Measurements from ENCODE around the gene CCL1.

Gene CCL1

GRCh38 chr17:34354637-34355036, 8.4 kb downstream of the CCL1 start:
- TF ChIP-seq ZFP37 (tag by site-specific recombination; IDR thresholded peaks at IDR 0.05) (no peak), YY1 (tag by site-specific recombination; IDR thresholded peaks at IDR 0.05) (no peak), ZSCAN4 (tag by site-specific recombination; IDR thresholded peaks at IDR 0.05) (no peak), ATF2 (tag by site-specific recombination; IDR thresholded peaks at IDR 0.05; ENCODE audit: low read depth) (no peak), ZNF660 (tag by site-specific recombination; IDR thresholded peaks at IDR 0.05) (no peak), ZNF433 (tag by site-specific recombination; IDR thresholded peaks at IDR 0.05; ENCODE audit: low read depth) (no peak), ZNF555 (tag by site-specific recombination; conservative IDR thresholded peaks at IDR 0.05) (no peak), ZNF132 (tag by site-specific recombination; IDR thresholded peaks at IDR 0.05; ENCODE audit: borderline replicate concordance) (no peak), ZNF76 (tag by site-specific recombination; IDR thresholded peaks at IDR 0.05; ENCODE audit: borderline replicate concordance, low read depth) (no peak), ZNF830 (tag by site-specific recombination; IDR thresholded peaks at IDR 0.05; ENCODE audit: low read depth) (no peak), KLF10 (tag by site-specific recombination; IDR thresholded peaks at IDR 0.05) (no peak)
- Histone ChIP-seq H3K36me3 (ENCODE audit: control insufficient read depth in 2 of 2, insufficient read depth in 1 of 2, low read length in 2 of 2) (no peaks in the 10 kb centered on the region), H3K4me1 (ENCODE audit: control insufficient read depth, insufficient read depth, low read length) (no peaks in the 10 kb centered on the region), H3K9me3 (ENCODE audit: control insufficient read depth, insufficient read depth, low read depth, low read length) (no peaks in the 10 kb centered on the region), H3K27ac (ENCODE audit: extremely low read depth, low read depth, low read length) (no peak overlapping the region), H3K4me3 (ENCODE audit: low read depth, low read length) (no peak overlapping the region)
- ChIA-PET CTCF (interaction anchor here (0.7 to 13.9 kb wide), 7 partner anchors 43 to 427 kb away, joined by 3 to 578 read pairs (median 4); no protein-coding TSS in a partner anchor), POLR2A (no interaction called here)

- POLR2A ChIA-PET: no interaction called here
- no peak overlapping the region for H3K4me3 ChIP-seq (ENCODE audit: low read depth, low read length)
- no peaks in the 10 kb centered on the region for H3K36me3 ChIP-seq (ENCODE audit: control insufficient read depth in 2 of 2, insufficient read depth in 1 of 2, low read length in 2 of 2)
- no peaks in the 10 kb centered on the region for H3K9me3 ChIP-seq (ENCODE audit: control insufficient read depth, insufficient read depth, low read depth, low read length)
- CTCF ChIA-PET: interaction anchor here (0.6 to 2.3 kb wide), 3 partner anchors 9 to 151 kb away, joined by 3 to 33 read pairs (median 8); no protein-coding TSS in a partner anchor
- H3K4me1 ChIP-seq (ENCODE audit: control insufficient read depth, insufficient read depth, low read length): no peaks in the 10 kb centered on the region
- H3K27ac ChIP-seq (ENCODE audit: extremely low read depth, low read depth, low read length): no peak overlapping the region
- TF ChIP-seq ZNF777 (tag by site-specific recombination; IDR thresholded peaks at IDR 0.05; ENCODE audit: borderline replicate concordance) (no peak), ZNF707 (tag by site-specific recombination; IDR thresholded peaks at IDR 0.05) (no peak), ZNF555 (tag by site-specific recombination; conservative IDR thresholded peaks at IDR 0.05) (no peak), ZNF175 (tag by site-specific recombination; IDR thresholded peaks at IDR 0.05) (no peak), BCL11B (tag by site-specific recombination; IDR thresholded peaks at IDR 0.05; ENCODE audit: low read depth) (no peak), ZNF791 (tag by site-specific recombination; IDR thresholded peaks at IDR 0.05) (no peak), RBAK (tag by site-specific recombination; IDR thresholded peaks at IDR 0.05) (no peak), ZNF394 (tag by site-specific recombination; IDR thresholded peaks at IDR 0.05; ENCODE audit: borderline replicate concordance) (no peak), ZNF266 (tag by site-specific recombination; IDR thresholded peaks at IDR 0.05; ENCODE audit: low read depth) (no peak), ZNF148 (tag by site-specific recombination; IDR thresholded peaks at IDR 0.05; ENCODE audit: borderline replicate concordance) (no peak), SCRT2 (tag by site-specific recombination; IDR thresholded peaks at IDR 0.05) (no peak), ZNF645 (tag by site-specific recombination; IDR thresholded peaks at IDR 0.05) (no peak), ZNF624 (tag by site-specific recombination; IDR thresholded peaks at IDR 0.05) (no peak), REST (tag by site-specific recombination; IDR thresholded peaks at IDR 0.05) (no peak), ZNF529 (tag by site-specific recombination; IDR thresholded peaks at IDR 0.05; ENCODE audit: insufficient replicate concordance) (no peak), ZNF138 (tag by site-specific recombination; IDR thresholded peaks at IDR 0.05; ENCODE audit: borderline replicate concordance) (no peak), ZBTB8A (tag by site-specific recombination; IDR thresholded peaks at IDR 0.05) (no peak)
These were observed 10.8 kb downstream of the CCL1 start for GRCh38 chr17:34352191-34352590.

Measured in HEK293 (cell line).